GM19351 (cell line): Measurements from ENCODE around the gene SLC46A1.

Experiments used
- ATAC-seq: cut with Tn5 transposase; IDR thresholded peaks from one replicate; pipeline ENCODE4 v1.9.1; 2021; ENCODE audit warnings: mild to moderate bottlenecking, moderate library complexity; ENCODE audit not compliant: unreplicated experiment

SLC46A1 gene

GRCh38 chr17:28363776-28364650, 42.0 kb downstream of the SLC46A1 start:
- ATAC-seq, result no peak

DNA sequence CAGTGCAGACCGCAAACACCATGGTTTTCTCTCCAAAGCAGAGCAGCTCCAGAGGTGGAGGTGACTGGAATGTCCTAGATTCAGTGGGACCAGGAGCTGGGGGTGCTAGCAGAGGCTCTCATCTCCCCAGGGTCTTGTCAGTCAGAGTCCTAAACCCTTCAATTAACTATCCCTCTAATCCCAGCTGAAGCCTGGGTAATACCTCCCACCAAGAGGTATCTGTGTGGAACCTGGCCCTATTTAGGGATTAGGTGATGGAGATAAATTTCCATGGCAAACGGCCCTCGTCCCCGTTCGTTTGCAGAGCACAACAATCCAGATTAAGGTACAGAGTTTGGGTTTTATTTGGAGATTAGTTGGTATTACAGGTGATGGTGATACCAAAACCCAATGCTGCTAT, 42.8 kb downstream of the SLC46A1 start:
- no peak for ATAC-seq

DNA sequence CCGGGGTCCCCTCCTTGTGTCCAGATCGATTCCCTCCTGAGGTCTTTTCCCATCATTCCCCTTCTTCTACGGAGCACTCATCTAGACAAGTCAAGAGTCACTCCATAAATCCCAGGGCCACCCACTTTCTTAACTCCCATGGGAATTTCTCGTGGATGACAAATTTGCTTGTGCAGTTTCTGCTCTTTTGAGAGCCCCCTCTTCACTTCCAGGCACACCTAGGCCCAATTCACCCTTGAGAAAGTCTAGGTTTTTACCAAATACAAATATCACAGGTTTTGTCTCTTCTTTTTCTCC, 48.2 kb downstream of the SLC46A1 start:
- ATAC-seq, result no peak

GRCh38 chr17:28357061-28357900, 48.7 kb downstream of the SLC46A1 start, which contains the start of gene POLDIP2:
Gene POLDIP2, minus strand, starts transcription at chr17:28357527. Its CDS starts 79 bp downstream, at chr17:28357448.
- peak; percentile 95 for ATAC-seq

DNA sequence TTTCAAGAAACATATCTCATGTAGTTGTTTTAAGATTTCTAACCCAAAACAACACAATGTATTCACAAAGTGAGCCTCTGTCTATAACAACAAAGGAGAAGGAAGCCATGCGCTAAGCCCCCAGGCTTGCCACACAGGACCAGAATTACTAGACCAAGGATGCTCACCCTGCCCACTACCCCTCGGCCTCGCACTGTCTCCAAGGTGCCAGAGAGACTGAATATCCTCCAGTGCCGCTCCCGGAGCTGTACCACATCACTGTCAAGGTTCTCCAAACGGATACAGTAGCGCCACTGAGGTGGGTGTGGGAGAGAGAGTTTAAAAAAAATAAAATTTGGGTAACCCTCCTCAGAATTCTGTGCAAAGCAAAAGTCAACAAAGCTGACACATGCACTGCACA, 55.7 kb downstream of the SLC46A1 start:
- no peak for ATAC-seq

- ATAC-seq, result no peak
Observed at GRCh38 chr17:28348979-28349378, 57.0 kb downstream of the SLC46A1 start.

DNA sequence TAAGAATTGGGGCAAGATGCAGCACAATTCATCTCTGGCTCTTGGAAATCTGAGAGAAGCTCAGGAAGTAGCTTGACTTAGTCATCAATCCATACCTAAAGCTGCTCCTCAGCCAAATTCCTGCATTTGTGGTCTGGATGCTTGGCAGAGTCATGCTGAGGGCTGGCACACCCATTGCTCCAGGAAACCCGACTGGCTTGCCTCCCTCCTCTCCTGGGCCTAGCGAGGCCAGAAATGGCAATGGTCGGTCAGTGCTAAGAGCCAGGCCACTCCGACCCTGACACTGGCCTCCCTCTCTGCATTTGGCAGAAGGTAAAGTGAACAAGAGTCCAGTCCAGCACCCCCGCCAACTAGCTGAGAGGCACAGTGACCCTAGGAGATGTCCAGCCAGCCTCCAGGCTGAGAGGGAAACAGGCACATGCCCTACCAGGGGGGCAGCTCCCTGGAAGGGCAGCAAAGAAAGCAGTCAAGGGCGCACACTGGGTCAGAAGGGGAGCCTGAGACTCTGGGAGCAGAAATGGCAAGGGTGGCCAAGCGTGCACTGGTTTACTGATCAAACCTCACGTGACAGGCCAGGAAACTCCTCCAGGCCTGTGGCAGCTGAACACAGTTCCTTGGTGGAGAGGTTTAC, 58.6 kb downstream of the SLC46A1 start:
- no peak for ATAC-seq

DNA sequence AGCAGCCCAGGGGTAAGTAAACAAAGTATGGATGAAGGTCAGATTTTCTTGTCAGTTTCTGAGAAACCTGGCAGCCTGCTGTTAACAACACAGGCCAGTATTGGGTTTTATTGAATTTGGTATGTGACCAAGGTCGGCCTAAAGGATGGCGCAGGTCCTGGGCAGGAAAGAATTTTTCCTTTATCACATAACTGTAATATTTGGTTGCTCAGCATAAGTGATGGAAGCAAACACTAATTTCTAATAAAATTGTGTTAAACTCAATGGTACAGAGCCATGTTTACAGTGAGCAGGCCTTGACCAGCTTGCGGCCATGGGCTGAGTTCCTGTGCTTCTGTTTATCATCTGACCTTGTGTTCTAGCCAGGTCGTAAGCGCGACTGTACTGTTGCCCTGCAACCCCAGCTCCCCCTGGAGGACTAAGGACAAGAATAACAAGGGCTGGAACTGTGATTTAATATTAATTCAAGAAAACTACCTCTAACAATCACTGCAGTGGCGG, 59.2 kb downstream of the SLC46A1 start:
- no peak for ATAC-seq

DNA sequence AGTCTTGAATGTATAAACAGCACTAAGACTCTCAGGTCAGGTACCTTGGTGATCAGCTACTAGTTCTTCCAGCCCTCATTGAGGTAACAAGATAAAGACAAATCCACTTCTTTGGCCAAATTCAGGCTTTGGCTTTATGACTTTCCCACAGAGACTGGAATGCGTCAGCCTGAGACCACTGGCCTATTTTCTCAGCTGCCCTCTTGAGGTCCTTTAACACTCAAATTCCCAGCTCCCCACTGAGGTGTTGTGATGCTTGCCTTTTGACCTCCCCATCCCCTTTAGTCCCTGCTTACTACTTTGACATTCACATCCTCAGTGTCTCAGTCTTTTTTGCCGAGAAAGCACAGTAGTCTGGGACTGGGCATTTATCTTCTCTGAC, 59.8 kb downstream of the SLC46A1 start:
- no peak for ATAC-seq

DNA sequence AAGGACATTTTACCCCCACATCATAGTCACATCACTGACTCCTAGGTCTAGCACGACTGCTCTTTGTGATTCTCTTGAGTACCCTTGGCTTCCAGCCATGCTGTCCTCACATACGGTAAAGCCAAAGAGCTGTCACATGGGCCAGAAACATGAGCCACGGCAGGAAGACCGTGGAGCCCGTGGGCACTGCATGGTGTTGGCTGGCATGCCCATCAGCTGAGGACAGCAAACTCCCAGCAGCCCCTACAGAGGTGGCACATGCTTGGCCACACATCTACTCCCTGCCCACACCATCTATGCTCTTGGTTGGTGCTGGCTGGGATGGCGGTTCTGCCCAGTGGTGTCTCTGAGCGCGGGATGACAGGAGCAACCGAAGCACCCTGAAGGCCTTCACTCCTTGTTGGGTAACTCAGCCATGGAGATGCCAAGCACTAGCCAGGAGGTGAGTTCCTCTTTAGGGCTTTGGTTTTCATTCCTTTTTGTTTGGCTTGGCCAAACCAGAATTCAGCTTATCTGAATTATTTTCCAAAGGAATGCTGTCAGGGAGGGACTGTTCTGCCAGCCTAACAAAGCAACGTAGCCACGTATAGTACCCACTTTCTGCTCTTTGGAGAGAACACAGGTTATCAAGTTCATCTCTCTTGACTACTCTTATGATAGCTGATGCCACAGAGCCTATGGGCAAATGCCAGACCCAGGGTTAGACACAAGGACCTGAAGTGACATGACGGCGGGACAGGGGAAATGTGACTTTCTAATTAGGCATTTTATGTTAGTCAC, 60.4 kb downstream of the SLC46A1 start:
- no peak for ATAC-seq
